ENCODE data around the gene PTGDR2.
A peak's percentile ranks its signal among the peaks of the same experiment; 100 is the strongest.

Gene PTGDR2

GRCh38 chr11:60857378-60858232 is 1.9 kb upstream of the PTGDR2 start:
- DNase-seq = no peak

- no peak for DNase-seq
Measured at GRCh38 chr11:60854847-60855725, 664 bp downstream of the PTGDR2 start.

DNA sequence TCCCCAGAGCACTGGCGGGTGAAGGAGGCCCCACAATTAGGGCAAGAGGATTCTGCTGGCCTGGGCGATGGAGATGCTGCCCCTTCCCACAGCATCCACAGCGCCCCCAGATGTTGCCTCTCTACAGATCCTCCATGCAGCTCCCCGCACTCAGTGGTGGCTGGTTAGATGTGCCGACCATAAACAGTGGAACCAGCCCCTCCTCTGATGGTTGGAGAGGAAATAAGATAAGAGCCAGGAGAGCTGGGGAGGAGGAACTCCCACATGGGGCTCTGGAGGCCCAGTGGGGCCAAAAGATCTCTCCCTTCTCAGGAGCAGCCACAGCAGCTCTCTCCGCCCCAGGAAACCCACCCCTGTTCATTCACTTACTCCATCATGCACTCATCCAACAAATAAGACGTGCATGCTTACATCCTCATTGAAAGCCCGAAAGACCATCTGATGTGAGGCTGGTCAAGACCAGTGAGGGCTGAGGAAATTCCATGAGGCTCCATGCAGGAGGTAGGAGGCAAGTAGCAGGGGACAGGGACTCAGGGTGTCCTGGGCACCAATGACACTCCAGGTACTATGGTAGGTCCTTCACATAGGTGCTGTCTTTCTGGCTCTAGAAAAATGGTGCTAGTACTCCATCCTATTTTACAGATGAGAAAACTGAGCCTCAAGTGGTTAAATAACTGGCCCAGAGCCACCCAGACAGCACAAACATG is 1.5 kb downstream of the PTGDR2 start:
- DNase-seq = no peak

- DNase-seq = no peak
Measured at GRCh38 chr11:60852982-60853950, 2.5 kb downstream of the PTGDR2 start.

DNA sequence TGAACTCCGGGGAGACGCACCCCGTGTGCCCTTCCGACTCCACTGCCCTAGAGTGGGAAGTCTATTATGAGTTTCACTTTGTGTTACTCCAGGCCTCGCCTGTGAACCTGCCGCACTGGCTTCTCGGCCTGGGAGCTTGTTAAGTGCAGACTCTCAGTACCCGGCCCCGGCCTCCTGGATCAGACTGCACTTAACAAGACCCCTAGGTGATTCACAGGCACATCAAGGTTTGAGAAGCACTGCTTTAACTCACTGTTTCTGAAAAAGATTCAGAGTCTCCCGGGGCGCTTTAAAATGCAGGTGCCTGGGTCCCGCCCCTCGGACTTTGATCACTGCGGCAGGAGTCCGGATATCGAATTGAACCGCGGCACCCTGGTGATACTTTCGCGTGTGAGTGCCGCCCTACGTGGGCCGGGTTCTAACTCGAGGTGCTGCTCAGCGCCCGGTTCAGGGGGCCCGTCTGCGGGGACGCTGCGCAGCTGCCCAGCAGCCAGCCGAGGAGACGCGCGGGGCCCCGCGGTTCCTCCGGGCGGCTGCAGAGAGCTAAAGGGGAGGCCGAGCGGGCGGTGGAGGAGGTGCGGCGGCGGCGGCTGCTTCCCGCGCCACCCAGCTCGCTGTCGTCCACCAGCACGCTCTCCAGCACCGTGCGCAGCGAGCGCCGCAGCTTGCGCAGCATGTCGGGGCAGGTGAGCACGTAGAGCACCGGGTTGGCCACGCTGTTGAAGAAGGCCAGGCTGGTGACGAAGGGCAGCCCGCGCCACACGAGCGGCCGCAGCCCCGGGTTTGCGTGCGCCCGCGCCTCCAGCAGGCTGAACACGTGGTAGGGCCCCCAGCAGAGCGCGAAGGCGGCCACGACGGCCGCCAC is 3.4 kb downstream of the PTGDR2 start:
- no peak for DNase-seq

GRCh38 chr11:60851327-60852104 is 4.2 kb downstream of the PTGDR2 start:
- no peak for DNase-seq

GRCh38 chr11:60849641-60850520 is 5.9 kb downstream of the PTGDR2 start:
- DNase-seq = no peak

GRCh38 chr11:60848714-60849151 is 7.0 kb downstream of the PTGDR2 start:
- no peak for DNase-seq

- DNase-seq = no peak
Measured at GRCh38 chr11:60847896-60848295, 7.9 kb downstream of the PTGDR2 start.

GRCh38 chr11:60847281-60847680 is 8.5 kb downstream of the PTGDR2 start:
- no peak for DNase-seq

DNA sequence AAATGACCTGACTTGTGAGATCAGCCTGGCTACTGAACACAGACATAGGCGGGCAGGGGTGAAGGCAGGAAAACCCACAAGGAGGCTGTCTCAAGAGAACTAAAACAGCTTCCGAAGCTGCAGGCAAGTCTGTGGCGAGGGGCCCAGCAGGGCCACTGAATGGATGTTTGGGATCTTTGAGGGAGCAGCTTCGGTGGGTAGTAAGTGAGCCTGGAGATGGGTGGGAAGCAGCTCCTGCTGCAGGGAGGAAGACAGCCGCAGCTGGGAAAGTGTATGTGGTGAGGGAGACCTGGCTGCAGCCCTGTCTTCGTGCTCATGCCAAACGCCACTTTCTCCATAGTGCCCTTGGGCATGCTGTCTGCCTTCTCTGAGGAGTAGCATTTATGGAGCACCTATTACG is 10.4 kb downstream of the PTGDR2 start:
- no peak for DNase-seq

DNA sequence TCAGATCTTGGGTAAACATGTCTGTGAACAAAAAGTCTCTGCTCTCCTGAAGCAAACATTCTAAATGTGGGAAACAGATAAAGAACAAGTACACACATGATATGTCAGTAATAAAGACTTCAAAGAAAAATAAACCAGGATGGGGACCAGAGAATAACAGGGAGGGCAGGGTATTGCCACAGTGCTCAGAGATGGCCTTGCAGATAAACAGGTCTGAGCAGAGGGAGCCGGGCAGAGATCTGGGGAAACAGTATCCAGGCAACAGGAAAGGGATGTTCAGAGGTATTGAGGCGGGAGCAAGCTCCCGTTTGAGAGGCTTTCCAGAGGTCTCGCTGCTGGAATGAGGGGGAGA is 10.9 kb downstream of the PTGDR2 start:
- DNase-seq = no peak

DNA sequence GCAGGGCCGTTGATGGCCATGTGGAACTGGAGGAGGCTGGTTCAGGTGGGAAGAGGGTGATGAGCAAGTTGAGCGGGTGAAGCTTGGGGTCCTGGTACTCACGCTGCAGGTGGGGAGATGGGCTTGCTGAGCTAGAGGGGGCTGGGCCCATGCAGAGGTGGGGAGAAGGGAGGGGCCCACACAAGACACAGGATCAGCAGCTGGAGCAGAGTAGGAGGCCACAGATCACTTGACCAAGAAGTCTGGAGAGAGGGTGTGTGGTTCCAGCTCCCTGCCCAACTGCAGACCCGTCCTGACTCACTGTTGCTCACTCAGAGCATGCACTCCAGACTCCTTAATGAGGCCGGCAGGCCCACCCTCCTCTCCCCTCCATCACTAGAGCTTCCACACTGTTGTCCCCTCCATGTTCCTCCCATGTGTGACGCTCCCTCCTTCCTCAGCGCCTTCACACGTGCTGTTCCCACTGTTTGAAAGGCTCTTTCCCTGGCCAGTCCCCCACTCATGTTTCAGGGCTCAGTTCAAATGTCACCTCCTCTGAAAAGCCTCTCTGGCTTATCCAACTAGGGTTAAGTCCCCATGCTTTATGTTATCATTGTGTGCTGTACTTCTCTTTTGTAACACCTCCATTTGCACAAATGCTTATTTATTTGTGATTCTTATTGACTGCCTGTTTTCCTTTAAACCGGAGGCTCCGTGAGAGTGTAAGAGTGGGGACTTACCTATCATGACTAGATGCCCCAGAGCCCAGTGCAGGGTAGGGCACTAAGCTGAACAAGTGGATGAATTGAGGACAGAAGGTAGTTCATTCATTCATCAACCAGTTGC is 11.5 kb downstream of the PTGDR2 start:
- no peak for DNase-seq

GRCh38 chr11:60842668-60843600 is 12.8 kb downstream of the PTGDR2 start:
- DNase-seq = no peak

DNA sequence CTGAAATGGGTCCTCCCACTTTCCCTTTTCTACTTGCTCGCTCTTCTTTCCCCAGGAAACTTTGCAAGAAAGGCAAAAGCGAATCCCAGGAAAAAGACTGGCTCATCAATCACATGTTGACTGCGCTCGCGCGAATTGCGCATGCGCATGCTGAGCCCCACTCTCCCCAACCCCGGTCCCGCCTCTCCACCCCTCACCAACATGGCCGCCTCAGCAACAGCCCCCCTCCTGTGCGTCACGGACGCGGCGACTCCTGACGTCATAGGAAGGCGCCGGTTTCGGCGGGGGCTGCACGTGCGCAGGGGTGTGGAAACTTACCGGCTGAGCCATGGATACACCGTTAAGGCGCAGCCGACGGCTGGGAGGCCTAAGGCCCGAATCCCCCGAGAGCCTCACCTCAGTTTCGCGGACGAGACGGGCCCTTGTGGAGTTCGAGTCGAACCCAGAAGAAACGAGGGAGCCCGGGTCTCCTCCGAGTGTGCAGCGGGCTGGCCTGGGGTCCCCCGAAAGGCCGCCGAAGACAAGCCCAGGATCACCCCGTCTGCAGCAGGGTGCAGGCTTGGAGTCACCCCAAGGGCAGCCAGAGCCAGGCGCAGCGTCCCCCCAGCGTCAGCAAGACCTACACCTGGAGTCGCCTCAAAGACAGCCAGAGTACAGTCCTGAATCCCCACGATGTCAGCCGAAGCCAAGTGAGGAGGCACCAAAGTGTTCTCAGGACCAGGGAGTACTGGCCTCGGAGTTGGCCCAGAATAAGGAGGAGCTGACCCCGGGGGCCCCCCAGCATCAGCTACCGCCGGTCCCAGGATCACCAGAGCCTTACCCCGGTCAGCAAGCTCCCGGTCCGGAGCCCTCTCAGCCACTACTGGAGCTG is 13.7 kb downstream of the PTGDR2 start, which contains the start of gene CCDC86:
TSS of gene CCDC86 (plus strand) at position 317 of the 871 bp plus-strand sequence. CDS start at position 329, 12 bp downstream.
- DNase-seq = peak; percentile 84
